Activated T-cell treated with anti-CD3 and anti-CD28 coated beads for 48 hours (primary cell): ENCODE measurements around the gene LEFTY2.
"Not testable (repeated sequence)": the region's sequence is repeated elsewhere in the genome, so short reads cannot be mapped to it uniquely, and the experiment has no call there.

Experiments used
- DNase-seq: peaks from one replicate; pipeline ENCODE4 v3.0.0-alpha.2; 2020; ENCODE audit warnings: low read depth

LEFTY2 gene

GRCh38 chr1:225903623-225904022 is 37.4 kb downstream of the LEFTY2 start:
- DNase-seq: no peak

- no peak for DNase-seq
Measured at GRCh38 chr1:225899044-225899925, 41.7 kb downstream of the LEFTY2 start.

GRCh38 chr1:225897595-225898514 is 43.2 kb downstream of the LEFTY2 start:
- no peak for DNase-seq

GRCh38 chr1:225896937-225897549 is 44.0 kb downstream of the LEFTY2 start:
- peak; percentile 36 for DNase-seq

GRCh38 chr1:225896494-225896893 is 44.5 kb downstream of the LEFTY2 start:
- no peak for DNase-seq

GRCh38 chr1:225892307-225892706 is 48.7 kb downstream of the LEFTY2 start:
- DNase-seq: no peak

- DNase-seq: no peak
Measured at GRCh38 chr1:225891229-225891972, 49.6 kb downstream of the LEFTY2 start.

- DNase-seq: no peak
Measured at GRCh38 chr1:225890346-225891228, 50.4 kb downstream of the LEFTY2 start.

GRCh38 chr1:225889743-225890142 is 51.3 kb downstream of the LEFTY2 start:
- no peak for DNase-seq

GRCh38 chr1:225888898-225889601 is 52.0 kb downstream of the LEFTY2 start, which contains the start of gene LEFTY1:
TSS of gene LEFTY1 (minus strand) at chr1:225889146. CDS start at chr1:225889066, 80 bp downstream.
- DNase-seq: no peak

- no peak for DNase-seq
Measured at GRCh38 chr1:225888289-225888897, 52.6 kb downstream of the LEFTY2 start.

- not testable (repeated sequence) for DNase-seq
Measured at GRCh38 chr1:225887554-225888288, 53.3 kb downstream of the LEFTY2 start.

- no peak for DNase-seq
Measured at GRCh38 chr1:225887030-225887314, 54.0 kb downstream of the LEFTY2 start.
